ENCODE results near the gene SLC40A1.

DNA sequence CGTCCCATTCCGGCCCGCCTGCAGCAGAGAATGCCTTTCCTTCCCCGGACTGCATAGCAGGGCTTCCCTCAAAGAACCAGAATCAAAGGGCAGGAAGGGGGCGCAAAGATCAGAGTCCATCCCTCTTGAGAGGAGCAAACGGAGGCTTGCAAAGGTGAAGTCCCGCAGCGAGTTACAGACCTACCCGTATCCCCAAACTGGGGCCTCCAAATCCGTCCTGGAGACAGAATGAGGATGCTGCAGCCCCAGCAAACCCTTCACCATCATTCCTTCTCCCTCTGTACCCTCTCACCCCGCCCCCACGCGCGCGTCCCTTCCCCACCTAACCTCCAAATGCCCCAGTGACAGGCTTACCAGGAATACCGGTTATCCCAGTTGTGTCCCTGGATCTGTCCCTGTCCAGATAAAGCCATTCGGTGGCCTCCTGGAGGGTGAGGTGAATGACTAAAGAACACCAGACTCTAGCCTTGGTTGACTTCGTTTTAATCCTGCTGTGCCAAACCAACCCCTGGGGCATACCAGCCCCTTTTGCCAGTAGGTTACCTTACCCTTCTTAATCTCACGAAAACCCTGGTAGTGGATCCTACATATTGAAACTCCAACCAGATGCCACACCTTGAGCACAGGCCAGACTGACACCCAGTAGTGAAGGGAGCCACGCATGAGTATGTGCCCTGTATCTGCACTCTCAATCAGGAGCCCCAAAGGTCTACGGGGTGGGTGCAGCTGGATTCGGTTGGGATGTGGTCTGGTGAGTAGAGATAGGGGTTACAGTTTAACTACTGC, 961 bp upstream of the SLC40A1 start:
- TF ChIP-seq, protein P1, sequence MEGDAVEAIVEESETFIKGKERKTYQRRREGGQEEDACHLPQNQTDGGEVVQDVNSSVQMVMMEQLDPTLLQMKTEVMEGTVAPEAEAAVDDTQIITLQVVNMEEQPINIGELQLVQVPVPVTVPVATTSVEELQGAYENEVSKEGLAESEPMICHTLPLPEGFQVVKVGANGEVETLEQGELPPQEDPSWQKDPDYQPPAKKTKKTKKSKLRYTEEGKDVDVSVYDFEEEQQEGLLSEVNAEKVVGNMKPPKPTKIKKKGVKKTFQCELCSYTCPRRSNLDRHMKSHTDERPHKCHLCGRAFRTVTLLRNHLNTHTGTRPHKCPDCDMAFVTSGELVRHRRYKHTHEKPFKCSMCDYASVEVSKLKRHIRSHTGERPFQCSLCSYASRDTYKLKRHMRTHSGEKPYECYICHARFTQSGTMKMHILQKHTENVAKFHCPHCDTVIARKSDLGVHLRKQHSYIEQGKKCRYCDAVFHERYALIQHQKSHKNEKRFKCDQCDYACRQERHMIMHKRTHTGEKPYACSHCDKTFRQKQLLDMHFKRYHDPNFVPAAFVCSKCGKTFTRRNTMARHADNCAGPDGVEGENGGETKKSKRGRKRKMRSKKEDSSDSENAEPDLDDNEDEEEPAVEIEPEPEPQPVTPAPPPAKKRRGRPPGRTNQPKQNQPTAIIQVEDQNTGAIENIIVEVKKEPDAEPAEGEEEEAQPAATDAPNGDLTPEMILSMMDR (IDR thresholded peaks at IDR 0.05; ENCODE audit: low read depth, low read length) = no peak
- TF ChIP-seq POLR2A (IDR thresholded peaks at IDR 0.05; ENCODE audit: extremely low read depth, insufficient read length) = no peak
- no peak for TF ChIP-seq MYC (IDR thresholded peaks at IDR 0.05; ENCODE audit: low read depth, low read length)
- TF ChIP-seq, protein P2, sequence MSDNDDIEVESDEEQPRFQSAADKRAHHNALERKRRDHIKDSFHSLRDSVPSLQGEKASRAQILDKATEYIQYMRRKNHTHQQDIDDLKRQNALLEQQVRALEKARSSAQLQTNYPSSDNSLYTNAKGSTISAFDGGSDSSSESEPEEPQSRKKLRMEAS (IDR thresholded peaks at IDR 0.05; ENCODE audit: low read depth, low read length) = no peak

Data from NB4 (cell line).